HEK293T (cell line): ENCODE data around the gene ERC1.

Experiments used
- ARNT ChIP-seq: fragments of 450-650 bp; IDR thresholded peaks from 2 replicates; pipeline ENCODE4 v1.6.1; 2017; ENCODE audit warnings: mild to moderate bottlenecking
- BHLHE40 ChIP-seq: fragments of 450-650 bp; IDR thresholded peaks from 2 replicates; pipeline ENCODE4 v1.6.1; 2016; ENCODE audit warnings: mild to moderate bottlenecking, moderate library complexity, borderline replicate concordance
- ELF4 ChIP-seq: fragments of 450-650 bp; IDR thresholded peaks from 2 replicates; pipeline ENCODE4 v1.6.1; 2017; ENCODE audit warnings: antibody characterized with exemption
- FOXA1 ChIP-seq: fragments of 450-650 bp; IDR thresholded peaks from 2 replicates; pipeline ENCODE4 v1.6.1; 2016; ENCODE audit warnings: mild to moderate bottlenecking
- FOXK2 ChIP-seq: fragments of 450-650 bp; IDR thresholded peaks from 2 replicates; pipeline ENCODE4 v1.6.1; 2016; ENCODE audit warnings: mild to moderate bottlenecking
- FOXM1 ChIP-seq: fragments of 450-650 bp; IDR thresholded peaks from 2 replicates; pipeline ENCODE4 v1.6.1; 2017; ENCODE audit warnings: mild to moderate bottlenecking, borderline replicate concordance
- L3MBTL2 ChIP-seq: fragments of 450-650 bp; conservative IDR thresholded peaks from 2 replicates; pipeline ENCODE4 v1.6.1; 2016; ENCODE audit warnings: mild to moderate bottlenecking
- NFRKB ChIP-seq: fragments of 450-650 bp; IDR thresholded peaks from 2 replicates; pipeline ENCODE4 v1.6.1; 2016; ENCODE audit warnings: mild to moderate bottlenecking, moderate library complexity
- SP1 ChIP-seq: fragments of 450-650 bp; IDR thresholded peaks from 2 replicates; pipeline ENCODE4 v1.6.1; 2017
- SUZ12 ChIP-seq: fragments of 450-650 bp; IDR thresholded peaks from 2 replicates; pipeline ENCODE4 v1.6.1; 2016; ENCODE audit warnings: mild to moderate bottlenecking
- ZNF384 ChIP-seq: fragments of 450-650 bp; IDR thresholded peaks from 2 replicates; pipeline ENCODE4 v1.6.1; 2016
- TF ChIP-seq, protein P1 (sequence below): fragments of 450-650 bp; IDR thresholded peaks from 2 replicates; pipeline ENCODE4 v1.6.1; 2016

DNA sequence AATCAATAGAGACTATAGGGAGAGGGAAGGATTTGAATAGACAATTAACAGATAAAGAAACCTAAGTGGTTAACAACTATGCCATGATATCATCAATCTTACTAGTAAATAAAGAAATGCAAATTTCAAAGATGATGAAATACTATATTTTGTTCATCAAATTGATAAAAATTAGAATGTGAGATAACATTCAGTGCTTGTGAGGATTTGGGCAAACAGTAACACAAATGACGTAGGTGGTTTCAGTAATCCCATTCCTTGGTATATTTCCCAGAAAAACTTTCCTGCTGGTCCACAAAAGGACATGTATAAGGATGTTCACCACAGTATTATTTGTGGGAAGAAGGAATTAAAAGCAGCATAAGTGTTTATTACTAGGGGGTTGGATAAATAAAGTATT lies 136.0 kb downstream of the ERC1 start:
- no peak for TF ChIP-seq FOXM1
- TF ChIP-seq SUZ12: no peak
- no peak for TF ChIP-seq L3MBTL2
- TF ChIP-seq ZNF384: no peak
- TF ChIP-seq ELF4: no peak
- TF ChIP-seq BHLHE40: no peak
- no peak for TF ChIP-seq SP1
- no peak for TF ChIP-seq FOXA1
- TF ChIP-seq NFRKB: no peak
- TF ChIP-seq, protein P1, sequence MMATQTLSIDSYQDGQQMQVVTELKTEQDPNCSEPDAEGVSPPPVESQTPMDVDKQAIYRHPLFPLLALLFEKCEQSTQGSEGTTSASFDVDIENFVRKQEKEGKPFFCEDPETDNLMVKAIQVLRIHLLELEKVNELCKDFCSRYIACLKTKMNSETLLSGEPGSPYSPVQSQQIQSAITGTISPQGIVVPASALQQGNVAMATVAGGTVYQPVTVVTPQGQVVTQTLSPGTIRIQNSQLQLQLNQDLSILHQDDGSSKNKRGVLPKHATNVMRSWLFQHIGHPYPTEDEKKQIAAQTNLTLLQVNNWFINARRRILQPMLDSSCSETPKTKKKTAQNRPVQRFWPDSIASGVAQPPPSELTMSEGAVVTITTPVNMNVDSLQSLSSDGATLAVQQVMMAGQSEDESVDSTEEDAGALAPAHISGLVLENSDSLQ: no peak
- TF ChIP-seq ARNT: no peak
- TF ChIP-seq FOXK2: no peak
